Astrocyte (in vitro differentiated cells and primary cell): ENCODE results near the gene TMX2. TPM values are rescaled to one million over a fixed set of nuclear protein-coding genes. Genes with fewer than 3 reads are reported as not detected.

Experiments
- DNase-seq: peaks from one replicate; pipeline ENCODE4 v3.0.0-alpha.2; 2010; ENCODE audit warnings: low read depth
- FAIRE-seq: peaks from 2 replicates; lab custom pipeline; 2011; peaks lifted over from hg19 to GRCh38; lab: Jason Lieb, UNC
- H2AFZ ChIP-seq: 2 replicates; pipeline ENCODE4 v1.6.0; 2012; ENCODE audit warnings: low read depth, low read length, inconsistent platforms
- H3K27ac ChIP-seq: 2 replicates; pipeline ENCODE4 v1.5.1; 2011; ENCODE audit warnings: low read depth, low read length, inconsistent platforms
- H3K27me3 ChIP-seq: 2 replicates; pipeline ENCODE4 v1.6.0; 2011; ENCODE audit warnings: low read length, inconsistent platforms; ENCODE audit not compliant: insufficient read depth
- H3K36me3 ChIP-seq: 2 replicates; pipeline ENCODE4 v1.5.1; 2011; ENCODE audit warnings: low read length, inconsistent platforms; ENCODE audit not compliant: insufficient read depth
- H3K4me1 ChIP-seq: 2 replicates; pipeline ENCODE4 v1.5.1; 2011; ENCODE audit warnings: low read length, inconsistent platforms; ENCODE audit not compliant: insufficient read depth
- H3K4me2 ChIP-seq: 2 replicates; pipeline ENCODE4 v1.6.0; 2012; ENCODE audit warnings: low read length, inconsistent platforms
- H3K4me3 ChIP-seq: 2 replicates; pipeline ENCODE4 v1.5.1; 2011; ENCODE audit warnings: low read depth, mild to moderate bottlenecking, low read length, inconsistent platforms; ENCODE audit not compliant: insufficient read depth
- H3K79me2 ChIP-seq: 2 replicates; pipeline ENCODE4 v1.6.0; 2012; ENCODE audit warnings: mild to moderate bottlenecking, low read length, inconsistent platforms; ENCODE audit not compliant: insufficient read depth
- H3K9ac ChIP-seq: 2 replicates; pipeline ENCODE4 v1.6.0; 2012; ENCODE audit warnings: mild to moderate bottlenecking, low read length, inconsistent platforms
- H3K9me3 ChIP-seq: 2 replicates; pipeline ENCODE4 v1.5.1; 2012; ENCODE audit warnings: low read depth, mild to moderate bottlenecking, low read length, inconsistent platforms; ENCODE audit not compliant: insufficient read depth
- H4K20me1 ChIP-seq: 2 replicates; pipeline ENCODE4 v1.6.0; 2012; ENCODE audit warnings: low read length, inconsistent platforms; ENCODE audit not compliant: insufficient read depth
- H3K27ac Mint-ChIP-seq: one replicate; pipeline ENCODE4 v1.8.0; 2021; ENCODE audit warnings: mild to moderate bottlenecking, mixed read lengths; ENCODE audit not compliant: unreplicated experiment
- H3K27me3 Mint-ChIP-seq: one replicate; pipeline ENCODE4 v1.8.0; 2021; ENCODE audit warnings: low read depth, mixed read lengths; ENCODE audit not compliant: unreplicated experiment
- H3K36me3 Mint-ChIP-seq: one replicate; pipeline ENCODE4 v1.8.0; 2021; ENCODE audit warnings: low read depth, mixed read lengths; ENCODE audit not compliant: unreplicated experiment
- H3K4me1 Mint-ChIP-seq: one replicate; pipeline ENCODE4 v1.8.0; 2021; ENCODE audit warnings: low read depth, mixed read lengths; ENCODE audit not compliant: unreplicated experiment
- H3K4me3 Mint-ChIP-seq: one replicate; pipeline ENCODE4 v1.8.0; 2021; ENCODE audit warnings: mild to moderate bottlenecking, moderate library complexity, mixed read lengths; ENCODE audit not compliant: unreplicated experiment
- H3K9me3 Mint-ChIP-seq: one replicate; pipeline ENCODE4 v1.8.0; 2021; ENCODE audit warnings: mild to moderate bottlenecking, mixed read lengths; ENCODE audit not compliant: unreplicated experiment
- CTCF ChIP-seq: IDR thresholded peaks from 2 replicates; pipeline ENCODE4 v1.5.1; 2011; ENCODE audit warnings: low read depth, mild to moderate bottlenecking, inconsistent platforms, low read length, moderate library complexity; ENCODE audit not compliant: insufficient read depth
- EZH2 ChIP-seq: IDR thresholded peaks from 2 replicates; pipeline ENCODE4 v1.6.1; 2012; ENCODE audit warnings: mild to moderate bottlenecking, low read length, inconsistent platforms; ENCODE audit not compliant: insufficient read depth
- total RNA-seq: library from RNA; stranded (reverse); gene quantifications from 2 replicates; pipeline ENCODE4 v1.2.1, GENCODE V29; 2021

Gene TMX2
- total RNA-seq, 1 donor from 2014 or later: 88.0 TPM

- H3K4me3 ChIP-seq: no peak overlapping the region
- peaks cover 89% of the 10 kb centered on the region for H3K79me2 ChIP-seq
- H3K9me3 ChIP-seq: no peaks in the 10 kb centered on the region
- Mint-ChIP-seq H3K4me3 (no peak overlapping the region), H3K4me1 (no peaks in the 10 kb centered on the region), H3K36me3 (no peaks in the 10 kb centered on the region), H3K27me3 (no peaks in the 10 kb centered on the region), H3K9me3 (no peaks in the 10 kb centered on the region), H3K27ac (no peak overlapping the region)
- H3K27ac ChIP-seq: no peak overlapping the region
- H3K4me1 ChIP-seq: no peaks in the 10 kb centered on the region
- FAIRE-seq (no peak), DNase-seq (no peak)
- H3K9ac ChIP-seq: no peak overlapping the region
- no peak overlapping the region for H2AFZ ChIP-seq
- H3K4me2 ChIP-seq: no peak overlapping the region
- H3K36me3 ChIP-seq: no peaks in the 10 kb centered on the region
- no peak for TF ChIP-seq CTCF
- no peak for TF ChIP-seq EZH2
- H3K27me3 ChIP-seq: no peaks in the 10 kb centered on the region
- peaks cover 35% of the 10 kb centered on the region for H4K20me1 ChIP-seq
These were observed 14.8 kb downstream of the TMX2 start for GRCh38 chr11:57727185-57727584.

- no peaks in the 10 kb centered on the region for H3K27me3 ChIP-seq
- H3K9me3 Mint-ChIP-seq: no peaks in the 10 kb centered on the region
- no peaks in the 10 kb centered on the region for H3K4me1 Mint-ChIP-seq
- H3K36me3 ChIP-seq: no peaks in the 10 kb centered on the region
- no peak overlapping the region for H2AFZ ChIP-seq
- peaks cover 42% of the 10 kb centered on the region for H4K20me1 ChIP-seq
- TF ChIP-seq CTCF (no peak), EZH2 (no peak)
- H3K27ac Mint-ChIP-seq: no peak overlapping the region
- H3K27me3 Mint-ChIP-seq: no peaks in the 10 kb centered on the region
- no peak for FAIRE-seq
- H3K4me3 ChIP-seq: no peak overlapping the region
- H3K4me1 ChIP-seq: no peaks in the 10 kb centered on the region
- no peak overlapping the region for H3K4me3 Mint-ChIP-seq
- peaks cover 93% of the 10 kb centered on the region for H3K79me2 ChIP-seq
- H3K36me3 Mint-ChIP-seq: no peaks in the 10 kb centered on the region
- H3K9me3 ChIP-seq: no peaks in the 10 kb centered on the region
- H3K27ac ChIP-seq: no peak overlapping the region
- no peak for DNase-seq
- no peak overlapping the region for H3K4me2 ChIP-seq
- no peak overlapping the region for H3K9ac ChIP-seq
These were observed 16.4 kb downstream of the TMX2 start for GRCh38 chr11:57728829-57729228.

GRCh38 chr11:57729479-57729878 is 17.1 kb downstream of the TMX2 start:
- H3K36me3 ChIP-seq: no peaks in the 10 kb centered on the region
- peaks cover 91% of the 10 kb centered on the region for H3K79me2 ChIP-seq
- H2AFZ ChIP-seq: no peak overlapping the region
- Mint-ChIP-seq H3K27me3 (no peaks in the 10 kb centered on the region), H3K4me1 (no peaks in the 10 kb centered on the region), H3K36me3 (no peaks in the 10 kb centered on the region), H3K9me3 (no peaks in the 10 kb centered on the region), H3K4me3 (no peak overlapping the region), H3K27ac (no peak overlapping the region)
- H3K4me3 ChIP-seq: no peak overlapping the region
- H3K4me2 ChIP-seq: no peak overlapping the region
- no peaks in the 10 kb centered on the region for H3K9me3 ChIP-seq
- no peaks in the 10 kb centered on the region for H3K4me1 ChIP-seq
- no peak overlapping the region for H3K27ac ChIP-seq
- no peaks in the 10 kb centered on the region for H3K27me3 ChIP-seq
- no peak for DNase-seq
- no peak overlapping the region for H3K9ac ChIP-seq
- no peak for FAIRE-seq
- H4K20me1 ChIP-seq: peaks cover 37% of the 10 kb centered on the region
- TF ChIP-seq EZH2 (no peak), CTCF (no peak)
